ENCODE measurements around the gene SDF4. TPM values are rescaled to one million over a fixed set of nuclear protein-coding genes. Genes with fewer than 3 reads are reported as not detected.

The SDF4 gene
- total RNA-seq, 3 donors from 2014 or later (not counting 1 experiment from before 2014, with no cell fraction given) = 176 to 211 (median 184) TPM

DNA sequence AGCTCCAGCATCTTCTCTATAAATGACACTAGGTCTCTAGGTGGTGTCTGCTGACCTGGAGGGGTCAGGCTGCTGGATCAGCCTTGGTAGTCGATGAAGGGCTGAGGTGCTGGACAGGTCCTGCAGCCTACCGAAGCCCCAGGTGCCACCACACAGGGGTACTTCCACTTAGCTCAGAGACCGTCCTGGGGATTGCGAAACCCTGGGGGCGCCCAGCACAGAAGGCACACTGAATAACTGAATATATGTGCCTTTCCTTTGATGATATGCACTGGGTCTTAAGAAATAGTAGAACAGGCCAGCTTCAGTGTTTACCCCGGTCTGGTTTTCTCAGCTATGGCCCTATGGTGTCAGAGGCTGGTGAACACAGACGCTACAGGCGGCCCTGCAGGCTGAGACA is 31.0 kb upstream of the SDF4 start:
- Mint-ChIP-seq H3K27ac (no peak overlapping the region), H3K9me3 (no peaks in the 10 kb centered on the region), H3K4me1 (peaks cover 15 to 31% of the 10 kb centered on the region in 2 donors), H3K27me3 (ENCODE audit: low read depth in 2 of 2) (no peaks in the 10 kb centered on the region), H3K4me3 (no peak overlapping the region), H3K36me3 (no peaks in the 10 kb centered on the region)
- no peak overlapping the region for H3K4me3 ChIP-seq (ENCODE audit: low read length)
- H3K4me1 ChIP-seq (ENCODE audit: control insufficient read depth, insufficient read depth, low read length) = peaks cover 9% of the 10 kb centered on the region
- H3K27ac ChIP-seq (ENCODE audit: low read length) = no peak overlapping the region
- no peak for DNase-seq
- no peaks in the 10 kb centered on the region for H3K9me3 ChIP-seq (ENCODE audit: control insufficient read depth, insufficient read depth, low read length)
- no peak for ATAC-seq
- intact Hi-C loops (cut with micrococcal nuclease) = no loop called here
- WGBS (ENCODE audit: insufficient coverage) = 98% methylated on average over 8 of the region's 8 CpGs
- peaks cover 27% of the 10 kb centered on the region for H3K36me3 ChIP-seq (ENCODE audit: control insufficient read depth, insufficient read depth, low read length)
- TF ChIP-seq, protein P1, sequence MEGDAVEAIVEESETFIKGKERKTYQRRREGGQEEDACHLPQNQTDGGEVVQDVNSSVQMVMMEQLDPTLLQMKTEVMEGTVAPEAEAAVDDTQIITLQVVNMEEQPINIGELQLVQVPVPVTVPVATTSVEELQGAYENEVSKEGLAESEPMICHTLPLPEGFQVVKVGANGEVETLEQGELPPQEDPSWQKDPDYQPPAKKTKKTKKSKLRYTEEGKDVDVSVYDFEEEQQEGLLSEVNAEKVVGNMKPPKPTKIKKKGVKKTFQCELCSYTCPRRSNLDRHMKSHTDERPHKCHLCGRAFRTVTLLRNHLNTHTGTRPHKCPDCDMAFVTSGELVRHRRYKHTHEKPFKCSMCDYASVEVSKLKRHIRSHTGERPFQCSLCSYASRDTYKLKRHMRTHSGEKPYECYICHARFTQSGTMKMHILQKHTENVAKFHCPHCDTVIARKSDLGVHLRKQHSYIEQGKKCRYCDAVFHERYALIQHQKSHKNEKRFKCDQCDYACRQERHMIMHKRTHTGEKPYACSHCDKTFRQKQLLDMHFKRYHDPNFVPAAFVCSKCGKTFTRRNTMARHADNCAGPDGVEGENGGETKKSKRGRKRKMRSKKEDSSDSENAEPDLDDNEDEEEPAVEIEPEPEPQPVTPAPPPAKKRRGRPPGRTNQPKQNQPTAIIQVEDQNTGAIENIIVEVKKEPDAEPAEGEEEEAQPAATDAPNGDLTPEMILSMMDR (IDR thresholded peaks at IDR 0.05) = no peak
- no peaks in the 10 kb centered on the region for H3K27me3 ChIP-seq (ENCODE audit: control insufficient read depth, insufficient read depth, low read length)

DNA sequence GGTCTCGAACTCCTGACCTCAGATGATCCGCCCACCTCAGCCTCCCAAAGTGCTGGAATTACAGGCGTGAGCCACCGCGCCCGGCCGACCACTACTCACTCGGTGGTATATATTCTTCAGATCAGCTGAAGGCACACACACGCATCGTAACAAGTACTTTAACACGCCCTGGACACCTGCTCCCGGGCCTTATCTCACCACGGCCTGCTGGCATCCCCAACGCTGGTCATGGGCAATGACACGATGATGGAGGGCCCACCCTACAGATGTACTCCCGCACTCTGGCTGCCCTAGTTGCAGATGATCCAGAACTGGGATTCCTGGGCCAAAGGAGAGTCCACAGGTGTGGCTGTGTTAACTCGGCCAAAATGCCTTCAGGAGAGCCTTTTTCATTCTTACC is 30.3 kb upstream of the SDF4 start:
- H3K27me3 ChIP-seq (ENCODE audit: control insufficient read depth, insufficient read depth, low read length) = no peaks in the 10 kb centered on the region
- H3K4me1 ChIP-seq (ENCODE audit: control insufficient read depth, insufficient read depth, low read length) = peaks cover 9% of the 10 kb centered on the region
- DNase-seq (no peak), ATAC-seq (no peak)
- peaks cover 23% of the 10 kb centered on the region for H3K36me3 ChIP-seq (ENCODE audit: control insufficient read depth, insufficient read depth, low read length)
- 98% methylated on average over 17 of the region's 17 CpGs for WGBS (ENCODE audit: insufficient coverage)
- H3K9me3 ChIP-seq (ENCODE audit: control insufficient read depth, insufficient read depth, low read length) = no peaks in the 10 kb centered on the region
- Mint-ChIP-seq H3K27ac (no peak overlapping the region), H3K9me3 (no peaks in the 10 kb centered on the region), H3K36me3 (no peaks in the 10 kb centered on the region), H3K27me3 (ENCODE audit: low read depth in 2 of 2) (no peaks in the 10 kb centered on the region), H3K4me1 (peaks cover 15 to 32% of the 10 kb centered on the region in 2 donors), H3K4me3 (no peak overlapping the region)
- H3K27ac ChIP-seq (ENCODE audit: low read length) = no peak overlapping the region
- intact Hi-C loops (cut with micrococcal nuclease) = no loop called here
- no peak overlapping the region for H3K4me3 ChIP-seq (ENCODE audit: low read length)
- TF ChIP-seq, protein P1 (IDR thresholded peaks at IDR 0.05) = no peak

DNA sequence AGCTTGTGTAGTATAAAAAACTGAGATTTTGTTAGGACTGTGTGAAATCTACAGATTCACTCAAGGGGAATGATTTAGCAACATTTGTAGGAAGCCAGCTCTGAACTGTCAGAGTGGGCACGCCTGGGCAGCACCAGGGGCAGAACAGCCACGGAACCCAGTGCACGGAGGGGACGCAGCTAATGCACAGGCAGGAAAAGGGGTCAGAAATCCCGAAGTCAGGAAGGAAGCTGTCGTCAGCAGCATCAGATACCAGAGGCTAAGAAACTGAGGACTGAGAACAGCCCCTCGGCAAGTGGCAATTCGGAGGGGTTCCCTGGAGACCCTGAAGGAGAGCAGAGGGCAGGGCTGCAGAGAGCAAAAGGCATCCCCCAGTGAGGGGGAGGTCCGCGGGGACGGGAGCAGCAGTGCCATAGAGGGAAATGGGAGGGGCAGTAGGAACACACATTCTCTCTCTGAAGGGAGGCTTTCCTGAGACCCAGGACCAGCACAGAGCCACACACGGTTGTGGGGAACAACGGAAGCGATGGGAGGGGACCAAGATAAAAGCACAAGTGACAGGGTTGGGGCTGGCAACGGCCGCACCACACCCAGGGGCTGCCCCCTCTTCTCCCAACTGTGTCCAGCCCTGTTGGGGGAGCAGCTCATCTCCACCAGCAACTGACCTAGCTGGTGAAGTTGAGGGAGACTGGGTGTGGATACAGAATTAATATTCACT is 29.2 kb upstream of the SDF4 start:
- no peaks in the 10 kb centered on the region for H3K9me3 ChIP-seq (ENCODE audit: control insufficient read depth, insufficient read depth, low read length)
- H3K4me1 ChIP-seq (ENCODE audit: control insufficient read depth, insufficient read depth, low read length) = peaks cover 9% of the 10 kb centered on the region
- no peak overlapping the region for H3K4me3 ChIP-seq (ENCODE audit: low read length)
- H3K27me3 ChIP-seq (ENCODE audit: control insufficient read depth, insufficient read depth, low read length) = no peaks in the 10 kb centered on the region
- TF ChIP-seq, protein P1 (IDR thresholded peaks at IDR 0.05) = no peak
- H3K27ac ChIP-seq (ENCODE audit: low read length) = no peak overlapping the region
- Mint-ChIP-seq H3K9me3 (no peaks in the 10 kb centered on the region), H3K27me3 (ENCODE audit: low read depth in 2 of 2) (no peaks in the 10 kb centered on the region), H3K4me1 (peaks cover 15 to 31% of the 10 kb centered on the region in 2 donors), H3K27ac (peak overlapping the region in 1 of 2 donors; percentile 69), H3K4me3 (peak overlapping the region; percentile 21), H3K36me3 (no peaks in the 10 kb centered on the region)
- peaks cover 31% of the 10 kb centered on the region for H3K36me3 ChIP-seq (ENCODE audit: control insufficient read depth, insufficient read depth, low read length)
- 75% methylated on average over 16 of the region's 16 CpGs for WGBS (ENCODE audit: insufficient coverage)
- DNase-seq (no peak), ATAC-seq (no peak)
- intact Hi-C loops (cut with micrococcal nuclease) = no loop called here

All from natural killer cell (primary cell).